ENCODE measurements around the gene AGO1. TPM values are rescaled to one million over a fixed set of nuclear protein-coding genes. Genes with fewer than 3 reads are reported as not detected.

Gene AGO1
- 3.9 and 5.2 TPM in 2 replicates for total RNA-seq

DNA sequence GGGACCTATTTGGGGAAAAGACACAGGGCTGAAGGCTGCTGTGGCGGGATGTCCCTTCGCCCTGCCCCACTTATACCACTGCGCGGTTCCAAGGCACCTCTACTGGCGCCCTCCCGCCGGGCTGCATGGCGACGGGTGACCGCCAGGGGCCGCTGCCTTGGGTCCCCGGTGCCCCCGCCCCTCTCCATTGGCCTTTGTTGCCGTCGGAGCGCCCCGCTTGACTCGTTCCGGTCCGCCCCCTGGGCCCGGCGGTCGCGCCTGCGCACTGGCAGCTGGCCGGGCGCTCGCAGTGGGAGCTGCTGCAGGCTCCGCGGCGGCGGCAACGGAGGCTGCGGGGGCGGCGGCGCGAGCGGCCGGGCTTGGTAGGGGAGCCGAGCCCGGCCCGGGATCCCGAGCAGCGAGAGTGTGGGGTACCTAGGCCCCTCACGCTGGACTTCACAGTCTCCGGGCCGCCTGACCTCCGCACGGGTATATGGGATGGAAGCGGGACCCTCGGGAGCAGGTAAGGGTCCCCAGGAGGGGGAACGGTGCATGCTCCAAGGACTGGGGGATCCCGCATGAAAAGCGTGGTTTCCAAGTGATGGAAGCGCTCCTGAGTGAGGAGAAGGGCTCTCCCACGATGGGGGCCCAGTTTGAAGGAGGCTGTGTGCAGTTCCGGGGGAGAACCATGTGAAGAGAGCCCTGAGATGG lies at the start of gene AGO1:
AGO1 (plus strand) TSS at position 265 of the 690 bp plus-strand sequence; CDS start at position 478, 213 bp downstream.
- no peaks in the 10 kb centered on the region for H3K36me3 ChIP-seq (ENCODE audit: control insufficient read depth, insufficient read depth, low read length)
- TF ChIP-seq, protein P1, sequence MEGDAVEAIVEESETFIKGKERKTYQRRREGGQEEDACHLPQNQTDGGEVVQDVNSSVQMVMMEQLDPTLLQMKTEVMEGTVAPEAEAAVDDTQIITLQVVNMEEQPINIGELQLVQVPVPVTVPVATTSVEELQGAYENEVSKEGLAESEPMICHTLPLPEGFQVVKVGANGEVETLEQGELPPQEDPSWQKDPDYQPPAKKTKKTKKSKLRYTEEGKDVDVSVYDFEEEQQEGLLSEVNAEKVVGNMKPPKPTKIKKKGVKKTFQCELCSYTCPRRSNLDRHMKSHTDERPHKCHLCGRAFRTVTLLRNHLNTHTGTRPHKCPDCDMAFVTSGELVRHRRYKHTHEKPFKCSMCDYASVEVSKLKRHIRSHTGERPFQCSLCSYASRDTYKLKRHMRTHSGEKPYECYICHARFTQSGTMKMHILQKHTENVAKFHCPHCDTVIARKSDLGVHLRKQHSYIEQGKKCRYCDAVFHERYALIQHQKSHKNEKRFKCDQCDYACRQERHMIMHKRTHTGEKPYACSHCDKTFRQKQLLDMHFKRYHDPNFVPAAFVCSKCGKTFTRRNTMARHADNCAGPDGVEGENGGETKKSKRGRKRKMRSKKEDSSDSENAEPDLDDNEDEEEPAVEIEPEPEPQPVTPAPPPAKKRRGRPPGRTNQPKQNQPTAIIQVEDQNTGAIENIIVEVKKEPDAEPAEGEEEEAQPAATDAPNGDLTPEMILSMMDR (IDR thresholded peaks at IDR 0.05; ENCODE audit: insufficient read depth, low read length, severe bottlenecking), result peak; percentile 94
- DNase-seq (ENCODE audit: low read depth) (peak; percentile 79), FAIRE-seq (no peak)
- H3K27me3 ChIP-seq (ENCODE audit: control insufficient read depth, insufficient read depth, low read length), result no peaks in the 10 kb centered on the region
- peak within 1 kb of the TSS; percentile 98 for H3K4me3 ChIP-seq (ENCODE audit: low read depth, low read length)

GRCh38 chr1:35833395-35833794 lies 49.6 kb upstream of the AGO1 start:
- Histone ChIP-seq H3K4me3 (ENCODE audit: low read depth, low read length) (no peak overlapping the region), H3K27me3 (ENCODE audit: control insufficient read depth, insufficient read depth, low read length) (no peaks in the 10 kb centered on the region), H3K36me3 (ENCODE audit: control insufficient read depth, insufficient read depth, low read length) (no peaks in the 10 kb centered on the region)
- TF ChIP-seq, protein P1 (IDR thresholded peaks at IDR 0.05; ENCODE audit: insufficient read depth, low read length, severe bottlenecking), result no peak
- FAIRE-seq (no peak), DNase-seq (ENCODE audit: low read depth) (no peak)

DNA sequence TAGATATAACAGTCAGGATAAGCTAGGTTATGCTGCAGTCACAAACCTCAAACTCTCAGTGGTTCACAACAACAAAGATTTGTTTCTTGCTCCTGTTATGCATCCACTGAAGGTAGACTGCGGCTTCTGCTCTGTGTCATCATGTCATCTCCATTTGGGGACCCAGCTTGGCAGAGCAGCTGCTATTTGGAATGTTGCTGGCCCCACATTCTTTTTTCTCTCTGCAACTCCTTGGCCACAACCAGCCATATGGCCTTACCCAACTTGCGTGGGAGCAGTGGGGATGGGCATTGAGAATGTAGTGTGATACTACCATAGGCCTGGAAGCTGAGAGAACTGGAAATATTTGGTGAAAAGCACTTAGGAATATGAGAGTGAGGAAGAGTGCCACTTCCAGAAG lies 48.8 kb upstream of the AGO1 start:
- no peak for FAIRE-seq

GRCh38 chr1:35835398-35835797 lies 47.6 kb upstream of the AGO1 start:
- peak; percentile 63 for DNase-seq (ENCODE audit: low read depth)

More for the DNA sequence above, 48.8 kb upstream of the AGO1 start:
- TF ChIP-seq, protein P1 (IDR thresholded peaks at IDR 0.05; ENCODE audit: insufficient read depth, low read length, severe bottlenecking), result no peak
- H3K4me3 ChIP-seq (ENCODE audit: low read depth, low read length), result no peak overlapping the region
- DNase-seq (ENCODE audit: low read depth), result no peak
- no peaks in the 10 kb centered on the region for H3K27me3 ChIP-seq (ENCODE audit: control insufficient read depth, insufficient read depth, low read length)
- no peaks in the 10 kb centered on the region for H3K36me3 ChIP-seq (ENCODE audit: control insufficient read depth, insufficient read depth, low read length)

DNA sequence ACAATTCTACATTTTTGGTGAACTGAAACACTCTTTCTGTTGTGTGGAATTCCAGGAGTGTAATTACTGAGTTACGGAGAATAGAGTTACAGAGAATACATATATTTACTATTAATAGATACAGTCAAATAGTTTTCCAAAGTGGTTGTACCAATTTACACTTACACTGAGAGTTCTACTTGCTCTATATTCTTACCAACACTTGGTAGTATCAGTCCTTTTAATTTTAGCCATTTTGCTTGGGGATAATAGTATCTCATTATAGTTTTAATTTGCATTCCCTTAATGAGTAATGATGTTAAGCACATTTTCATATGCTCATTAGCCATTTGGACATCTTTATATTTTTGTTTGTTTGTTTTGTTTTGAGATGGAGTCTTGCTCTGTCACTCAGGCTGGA lies 46.3 kb upstream of the AGO1 start:
- Histone ChIP-seq H3K36me3 (ENCODE audit: control insufficient read depth, insufficient read depth, low read length) (peaks cover 3% of the 10 kb centered on the region), H3K4me3 (ENCODE audit: low read depth, low read length) (no peak overlapping the region), H3K27me3 (ENCODE audit: control insufficient read depth, insufficient read depth, low read length) (no peaks in the 10 kb centered on the region)
- DNase-seq (ENCODE audit: low read depth) (no peak), FAIRE-seq (no peak)
- TF ChIP-seq, protein P1 (IDR thresholded peaks at IDR 0.05; ENCODE audit: insufficient read depth, low read length, severe bottlenecking), result no peak

More at GRCh38 chr1:35835398-35835797, 47.6 kb upstream of the AGO1 start:
- H3K4me3 ChIP-seq (ENCODE audit: low read depth, low read length), result no peak overlapping the region
- H3K27me3 ChIP-seq (ENCODE audit: control insufficient read depth, insufficient read depth, low read length), result no peaks in the 10 kb centered on the region
- TF ChIP-seq, protein P1 (IDR thresholded peaks at IDR 0.05; ENCODE audit: insufficient read depth, low read length, severe bottlenecking), result no peak
- H3K36me3 ChIP-seq (ENCODE audit: control insufficient read depth, insufficient read depth, low read length), result no peaks in the 10 kb centered on the region
- FAIRE-seq, result no peak

All from bronchial epithelial cell (primary cell).